Upper lobe of right lung (tissue), 1 donor: ENCODE data around the gene NR1I2. TPM values are rescaled to one million over a fixed set of nuclear protein-coding genes. Genes with fewer than 3 reads are reported as not detected.
A peak's percentile ranks its signal among the peaks of the same experiment; 100 is the strongest.

Experiments
- ATAC-seq: fragments of 200-7000 bp; cut with Tn5 transposase; one replicate; pipeline ENCODE4 v1.9.1; 2020; ENCODE audit warnings: mild to moderate bottlenecking, moderate library complexity
- DNase-seq: peaks from one replicate; pipeline ENCODE4 v3.0.0-alpha.2; 2020
- H3K27ac ChIP-seq: fragments of 200-600 bp; one replicate; pipeline ENCODE4 v1.8.0; 2022
- H3K27me3 ChIP-seq: fragments of 200-600 bp; one replicate; pipeline ENCODE4 v1.8.0; 2022; ENCODE audit warnings: mild to moderate bottlenecking
- H3K36me3 ChIP-seq: fragments of 200-600 bp; one replicate; pipeline ENCODE4 v1.8.0; 2022
- H3K4me1 ChIP-seq: fragments of 200-600 bp; one replicate; pipeline ENCODE4 v1.8.0; 2022
- H3K4me3 ChIP-seq: fragments of 200-600 bp; one replicate; pipeline ENCODE4 v1.8.0; 2022; ENCODE audit warnings: mild to moderate bottlenecking
- H3K9me3 ChIP-seq: fragments of 200-600 bp; one replicate; pipeline ENCODE4 v1.8.0; 2022
- intact Hi-C: fragments of 100-400 bp; cut with DNase I; formaldehyde crosslinking; loops from one replicate; pipeline ENCODE4 v1.11.0; 2022
- total RNA-seq: library from RNA; stranded (reverse); fragmentation: NEBNext Ultra II Directional; extraction: Animal tissue kit (Norgen Biotek cat#: 25700); gene quantifications from one replicate; pipeline ENCODE4 v1.2.1, GENCODE V29; 2021
- TF ChIP-seq, protein P1 (sequence below): fragments of 200-600 bp; IDR thresholded peaks from one replicate; pipeline ENCODE4 v1.8.0; 2022; ENCODE audit warnings: antibody characterized with exemption
- donor health status: DM: no; HTN: yes; CAD: no; lungs with severe emphysema.

The NR1I2 gene
- total RNA-seq, 1 donor from 2014 or later, result not detected

DNA sequence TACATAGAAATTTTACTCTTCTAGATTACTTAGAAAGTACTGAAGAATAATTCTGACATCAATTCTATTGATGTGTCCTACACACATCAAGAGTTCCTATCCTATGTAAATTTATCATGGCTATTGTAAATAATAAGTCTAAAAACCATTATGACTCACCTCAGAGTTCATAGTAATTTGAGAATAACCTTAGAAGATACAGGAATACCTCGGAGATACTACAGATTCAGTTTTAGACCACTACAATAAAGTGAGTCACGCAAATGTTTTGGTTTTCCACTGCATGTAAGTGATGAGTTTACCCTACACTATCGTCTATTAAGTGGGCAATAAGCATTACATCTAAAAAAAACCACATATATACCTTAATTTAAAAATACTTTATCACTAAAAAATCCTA is 74.8 kb downstream of the NR1I2 start:
- intact Hi-C loops, result no loop called here
- Histone ChIP-seq H3K9me3 (no peaks in the 10 kb centered on the region), H3K27ac (no peak overlapping the region), H3K27me3 (no peaks in the 10 kb centered on the region), H3K36me3 (peaks cover 14% of the 10 kb centered on the region), H3K4me1 (no peaks in the 10 kb centered on the region), H3K4me3 (no peak overlapping the region)
- ATAC-seq (no peak), DNase-seq (no peak)
- TF ChIP-seq, protein P1, sequence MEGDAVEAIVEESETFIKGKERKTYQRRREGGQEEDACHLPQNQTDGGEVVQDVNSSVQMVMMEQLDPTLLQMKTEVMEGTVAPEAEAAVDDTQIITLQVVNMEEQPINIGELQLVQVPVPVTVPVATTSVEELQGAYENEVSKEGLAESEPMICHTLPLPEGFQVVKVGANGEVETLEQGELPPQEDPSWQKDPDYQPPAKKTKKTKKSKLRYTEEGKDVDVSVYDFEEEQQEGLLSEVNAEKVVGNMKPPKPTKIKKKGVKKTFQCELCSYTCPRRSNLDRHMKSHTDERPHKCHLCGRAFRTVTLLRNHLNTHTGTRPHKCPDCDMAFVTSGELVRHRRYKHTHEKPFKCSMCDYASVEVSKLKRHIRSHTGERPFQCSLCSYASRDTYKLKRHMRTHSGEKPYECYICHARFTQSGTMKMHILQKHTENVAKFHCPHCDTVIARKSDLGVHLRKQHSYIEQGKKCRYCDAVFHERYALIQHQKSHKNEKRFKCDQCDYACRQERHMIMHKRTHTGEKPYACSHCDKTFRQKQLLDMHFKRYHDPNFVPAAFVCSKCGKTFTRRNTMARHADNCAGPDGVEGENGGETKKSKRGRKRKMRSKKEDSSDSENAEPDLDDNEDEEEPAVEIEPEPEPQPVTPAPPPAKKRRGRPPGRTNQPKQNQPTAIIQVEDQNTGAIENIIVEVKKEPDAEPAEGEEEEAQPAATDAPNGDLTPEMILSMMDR, result no peak

DNA sequence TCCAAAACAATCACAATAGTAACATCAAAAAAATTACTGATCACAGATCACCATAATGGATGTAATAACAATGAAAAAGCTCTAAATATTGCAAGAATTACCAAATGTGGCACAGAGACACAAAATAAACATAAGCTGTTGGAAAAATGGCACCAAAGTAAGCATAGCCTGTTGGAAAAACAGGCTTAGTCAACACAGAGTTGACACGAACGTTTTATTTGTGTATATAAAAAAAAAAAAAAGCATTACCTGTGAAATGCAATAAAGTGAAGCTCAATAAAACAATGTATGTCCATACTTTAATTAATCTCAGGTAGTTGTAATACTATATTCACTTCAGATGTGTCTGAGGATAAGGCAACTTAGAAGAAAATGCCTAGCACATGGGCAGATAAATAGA is 77.1 kb downstream of the NR1I2 start:
- Histone ChIP-seq H3K27me3 (no peaks in the 10 kb centered on the region), H3K4me3 (no peak overlapping the region), H3K4me1 (no peaks in the 10 kb centered on the region), H3K27ac (peak overlapping the region; percentile 2), H3K36me3 (peaks cover 30% of the 10 kb centered on the region), H3K9me3 (no peaks in the 10 kb centered on the region)
- intact Hi-C loops, result no loop called here
- TF ChIP-seq, protein P1, result no peak
- DNase-seq (no peak), ATAC-seq (no peak)

DNA sequence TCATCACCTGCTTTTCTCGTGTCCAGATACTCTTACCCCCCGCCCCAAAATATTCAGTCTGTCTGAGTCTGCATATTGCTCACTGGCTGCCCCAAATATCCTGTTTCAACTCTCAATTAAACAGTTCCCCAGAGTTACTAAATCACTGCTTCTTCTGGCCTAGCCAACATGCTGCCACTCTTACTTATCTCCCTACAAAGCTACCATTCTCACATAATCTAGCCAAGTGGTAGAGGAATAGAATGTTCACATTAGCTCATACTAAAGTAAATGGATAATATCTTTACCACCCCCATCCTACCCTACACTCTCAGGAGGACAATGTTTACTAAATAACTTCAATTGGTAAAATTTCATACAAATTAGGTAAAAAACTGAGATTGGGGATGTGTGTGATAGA is 77.8 kb downstream of the NR1I2 start:
- Histone ChIP-seq H3K36me3 (peaks cover 30% of the 10 kb centered on the region), H3K27ac (no peak overlapping the region), H3K27me3 (no peaks in the 10 kb centered on the region), H3K4me3 (no peak overlapping the region), H3K4me1 (no peaks in the 10 kb centered on the region), H3K9me3 (no peaks in the 10 kb centered on the region)
- intact Hi-C loops, result no loop called here
- DNase-seq (no peak), ATAC-seq (no peak)
- TF ChIP-seq, protein P1, result no peak

DNA sequence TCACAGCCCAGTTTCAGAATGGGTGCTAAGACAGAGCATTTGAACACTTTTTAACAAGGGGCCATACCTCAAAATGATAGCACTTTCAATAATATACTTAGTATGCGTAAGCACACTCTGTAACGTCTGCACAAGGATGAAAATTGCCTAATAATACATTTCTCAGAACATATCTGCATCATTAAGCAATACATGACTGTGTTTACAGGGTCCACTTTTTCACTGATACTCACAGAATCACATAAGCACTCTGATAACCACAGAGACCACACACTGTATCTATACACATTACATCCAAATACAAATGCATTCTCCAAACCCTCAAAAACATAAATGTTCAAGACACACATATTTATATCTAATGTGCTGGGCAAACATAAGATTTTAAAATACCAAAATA is 79.8 kb downstream of the NR1I2 start:
- intact Hi-C loops, result no loop called here
- no peaks in the 10 kb centered on the region for H3K27me3 ChIP-seq
- no peaks in the 10 kb centered on the region for H3K4me1 ChIP-seq
- H3K36me3 ChIP-seq, result peaks cover 30% of the 10 kb centered on the region
- no peak overlapping the region for H3K4me3 ChIP-seq
- DNase-seq (no peak), ATAC-seq (no peak)
- no peak overlapping the region for H3K27ac ChIP-seq
- no peaks in the 10 kb centered on the region for H3K9me3 ChIP-seq
- TF ChIP-seq, protein P1, result no peak

DNA sequence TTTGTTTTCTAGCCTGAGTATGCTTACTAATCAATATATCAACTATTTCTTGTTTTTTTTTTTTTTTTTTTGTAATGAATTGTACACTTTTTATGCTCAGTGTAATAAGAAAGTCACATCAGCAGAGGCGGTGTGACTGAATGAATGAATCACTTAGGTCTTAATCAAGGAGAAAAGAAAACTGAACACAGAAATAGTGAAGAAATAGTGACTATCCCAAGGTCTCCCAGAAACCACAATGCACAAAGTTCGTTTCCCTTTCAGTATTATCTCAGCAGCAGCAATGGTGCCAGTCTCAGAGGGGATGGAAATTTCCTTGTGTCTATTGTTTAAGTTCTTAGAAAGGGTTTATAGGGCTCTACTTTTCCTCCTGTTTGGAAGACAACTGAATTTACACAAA is 80.7 kb downstream of the NR1I2 start:
- H3K4me3 ChIP-seq, result no peak overlapping the region
- H3K27me3 ChIP-seq, result no peaks in the 10 kb centered on the region
- H3K9me3 ChIP-seq, result no peaks in the 10 kb centered on the region
- no peaks in the 10 kb centered on the region for H3K4me1 ChIP-seq
- intact Hi-C loops, result no loop called here
- no peak for ATAC-seq
- DNase-seq, result no peak
- H3K36me3 ChIP-seq, result peaks cover 30% of the 10 kb centered on the region
- TF ChIP-seq, protein P1, result no peak
- no peak overlapping the region for H3K27ac ChIP-seq

DNA sequence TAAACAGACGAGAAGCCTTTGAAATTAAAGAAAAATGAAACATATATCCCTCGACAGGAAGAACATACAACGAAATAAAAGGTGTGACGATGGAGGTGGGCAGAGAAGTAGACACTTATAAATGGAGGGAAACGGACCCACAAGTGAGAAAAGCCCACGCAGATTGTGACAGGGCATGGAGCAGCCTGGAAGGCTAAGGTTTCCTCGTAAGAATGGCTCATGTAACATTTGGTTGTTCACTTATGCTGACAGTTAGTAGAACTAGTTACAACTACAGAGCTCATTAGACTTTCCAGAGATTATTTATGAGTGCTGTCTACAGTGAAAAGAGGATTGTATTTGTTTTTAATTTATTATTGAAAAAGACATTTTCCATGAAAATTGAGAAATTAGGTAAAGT is 82.6 kb downstream of the NR1I2 start:
- no peak for DNase-seq
- Histone ChIP-seq H3K4me1 (no peaks in the 10 kb centered on the region), H3K9me3 (no peaks in the 10 kb centered on the region), H3K36me3 (peaks cover 24% of the 10 kb centered on the region), H3K27ac (no peak overlapping the region), H3K4me3 (no peak overlapping the region), H3K27me3 (no peaks in the 10 kb centered on the region)
- no peak for ATAC-seq
- intact Hi-C loops, result no loop called here
- TF ChIP-seq, protein P1, result no peak
